HepG2 (cell line): ENCODE measurements around the gene VAMP8. TPM values are rescaled to one million over a fixed set of nuclear protein-coding genes. Genes with fewer than 3 reads are reported as not detected.

ENCODE experiments used
- GZF1 ChIP-seq: sonication (generic); formaldehyde crosslinking; IDR thresholded peaks from 2 replicates; pipeline ENCODE4 v1.5.1; 2020; ENCODE audit warnings: mild to moderate bottlenecking, missing genetic modification reagents
- KLF13 ChIP-seq: sonication (generic); formaldehyde crosslinking; IDR thresholded peaks from 2 replicates; pipeline ENCODE4 v1.4.0; 2020; ENCODE audit warnings: mild to moderate bottlenecking, missing genetic modification reagents
- POGZ ChIP-seq: sonication (generic); formaldehyde crosslinking; IDR thresholded peaks from 2 replicates; pipeline ENCODE4 v1.4.0; 2020; ENCODE audit warnings: mild to moderate bottlenecking, missing genetic modification reagents
- SKI ChIP-seq: fragments of 450-650 bp; IDR thresholded peaks from one replicate; pipeline ENCODE4 v1.6.1; 2018; ENCODE audit warnings: mild to moderate bottlenecking; ENCODE audit not compliant: partially characterized antibody
- SP4 ChIP-seq: sonication (generic); formaldehyde crosslinking; IDR thresholded peaks from 2 replicates; pipeline ENCODE4 v1.8.1; 2023; ENCODE audit warnings: mild to moderate bottlenecking, missing genetic modification reagents
- XRCC5 ChIP-seq: fragments of 200-400 bp; formaldehyde crosslinking; optimal IDR thresholded peaks from 2 replicates; pipeline ENCODE3; 2017; ENCODE audit warnings: mild to moderate bottlenecking, low read length
- ZBTB7B ChIP-seq: sonication (generic); formaldehyde crosslinking; IDR thresholded peaks from 2 replicates; pipeline ENCODE4 v1.4.0; 2020; ENCODE audit warnings: missing genetic modification reagents
- ZFP36L2 ChIP-seq: sonication (generic); formaldehyde crosslinking; IDR thresholded peaks from 2 replicates; pipeline ENCODE4 v1.4.0; 2020; ENCODE audit warnings: missing genetic modification reagents
- ZNF367 ChIP-seq: sonication (generic); formaldehyde crosslinking; IDR thresholded peaks from 2 replicates; pipeline ENCODE4 v1.4.0; 2020; ENCODE audit warnings: missing genetic modification reagents, borderline replicate concordance
- ZNF816 ChIP-seq: sonication (generic); formaldehyde crosslinking; IDR thresholded peaks from 2 replicates; pipeline ENCODE4 v1.8.0; 2022; ENCODE audit warnings: missing genetic modification reagents, mild to moderate bottlenecking, borderline replicate concordance
- polyA plus RNA-seq, 8 experiments: library from polyadenylated mRNA; depleted of rRNA in 3 of 8; stranded (reverse) in 7 of 8; unstranded in 1 of 8; fragments of >200 nt; fragmentation: Illumina TruSeq in 4 of 8; extraction: Trizol in 4 of 8; gene quantifications; 2 replicates each; pipeline versions ENCODE4 v1.2.1 to v1.2.3, GENCODE V29; 2011 to 2016; ENCODE audit warnings: low read depth in 4 of 8, missing spikeins in 1 of 8, mixed read lengths in 1 of 8; ENCODE audit not compliant: insufficient read depth in 1 of 8
- total RNA-seq, 5 experiments: library from RNA; depleted of rRNA; stranded (reverse); fragments of >200 nt; fragmentation: Illumina TruSeq; extraction: Trizol; gene quantifications; 2 replicates each; pipeline ENCODE4 v1.2.3, GENCODE V29; 2016; ENCODE audit warnings: low read depth in 1 of 5
- TF ChIP-seq, protein P1 (sequence below), 2 experiments: IDR thresholded peaks; 2 replicates each; pipeline ENCODE4 v1.6.1; 2011 to 2012; ENCODE audit warnings: low read length in 2 of 2, borderline replicate concordance in 1 of 2, low read depth in 1 of 2, mild to moderate bottlenecking in 1 of 2, moderate library complexity in 1 of 2
- TF ChIP-seq, protein P2 (sequence below): fragments of 450-650 bp; IDR thresholded peaks from 2 replicates; pipeline ENCODE4 v1.6.1; 2017; ENCODE audit warnings: mild to moderate bottlenecking
- TF ChIP-seq, protein P3 (sequence below): sonication (generic); formaldehyde crosslinking; IDR thresholded peaks from 2 replicates; pipeline ENCODE4 v1.8.1; 2023; ENCODE audit warnings: mild to moderate bottlenecking, missing genetic modification reagents
- TF ChIP-seq, protein P4 (sequence below): sonication (generic); formaldehyde crosslinking; IDR thresholded peaks from 2 replicates; pipeline ENCODE4 v1.5.1; 2020; ENCODE audit warnings: missing genetic modification reagents, mild to moderate bottlenecking, borderline replicate concordance

The VAMP8 gene
- total and polyA plus RNA-seq, 2 of the 13 experiments (the other 11 are each of a cell fraction or from before 2014, with no cell fraction given), result 83.3 to 157 TPM

DNA sequence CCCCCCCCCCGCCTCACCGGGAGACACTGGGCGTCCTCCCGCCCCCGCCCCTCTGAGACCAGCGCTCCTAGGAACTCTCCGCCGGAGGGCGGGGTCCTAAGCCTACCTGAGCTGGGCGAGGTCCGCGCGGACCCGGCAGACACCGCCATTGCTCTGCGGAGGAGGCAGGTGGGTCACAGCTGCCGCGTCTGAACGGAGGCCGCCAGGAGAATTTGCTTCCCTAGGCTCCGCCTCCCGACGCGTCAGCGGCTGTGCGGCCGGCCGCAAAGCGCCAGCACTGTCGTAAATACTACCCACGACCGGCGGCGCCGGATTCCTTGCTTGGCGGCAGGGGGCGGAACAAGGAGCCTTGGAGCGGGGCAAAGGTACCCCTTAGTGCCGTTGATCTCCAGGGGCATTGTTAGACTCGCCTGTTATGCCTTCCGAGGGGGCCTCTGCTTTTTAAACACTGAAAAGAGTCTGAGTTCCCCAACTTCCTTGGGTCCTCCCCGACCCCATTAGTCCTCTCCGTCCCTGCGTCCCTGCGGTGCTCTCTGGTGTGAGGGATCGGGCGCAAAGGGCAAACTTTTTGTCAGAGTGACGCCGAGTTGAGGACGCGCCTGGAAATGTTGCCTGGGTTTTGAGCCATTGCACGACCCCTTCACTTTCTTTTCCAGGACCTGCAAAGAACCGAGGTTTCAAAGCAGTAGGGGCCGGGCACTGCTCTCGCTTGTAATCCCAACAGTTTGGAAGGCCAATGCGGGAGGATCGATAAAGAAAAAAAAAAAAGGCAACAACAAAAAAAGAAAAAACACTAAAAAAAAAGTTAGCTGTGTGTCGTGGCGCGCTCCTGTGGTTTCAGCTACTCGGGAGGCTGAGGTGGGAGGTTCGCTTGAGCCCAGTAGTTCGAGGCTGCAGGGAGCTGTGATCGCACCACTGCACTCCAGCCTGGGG is 15.8 kb upstream of the VAMP8 start, which contains the start of gene GGCX (continued):
- TF ChIP-seq, protein P1, sequence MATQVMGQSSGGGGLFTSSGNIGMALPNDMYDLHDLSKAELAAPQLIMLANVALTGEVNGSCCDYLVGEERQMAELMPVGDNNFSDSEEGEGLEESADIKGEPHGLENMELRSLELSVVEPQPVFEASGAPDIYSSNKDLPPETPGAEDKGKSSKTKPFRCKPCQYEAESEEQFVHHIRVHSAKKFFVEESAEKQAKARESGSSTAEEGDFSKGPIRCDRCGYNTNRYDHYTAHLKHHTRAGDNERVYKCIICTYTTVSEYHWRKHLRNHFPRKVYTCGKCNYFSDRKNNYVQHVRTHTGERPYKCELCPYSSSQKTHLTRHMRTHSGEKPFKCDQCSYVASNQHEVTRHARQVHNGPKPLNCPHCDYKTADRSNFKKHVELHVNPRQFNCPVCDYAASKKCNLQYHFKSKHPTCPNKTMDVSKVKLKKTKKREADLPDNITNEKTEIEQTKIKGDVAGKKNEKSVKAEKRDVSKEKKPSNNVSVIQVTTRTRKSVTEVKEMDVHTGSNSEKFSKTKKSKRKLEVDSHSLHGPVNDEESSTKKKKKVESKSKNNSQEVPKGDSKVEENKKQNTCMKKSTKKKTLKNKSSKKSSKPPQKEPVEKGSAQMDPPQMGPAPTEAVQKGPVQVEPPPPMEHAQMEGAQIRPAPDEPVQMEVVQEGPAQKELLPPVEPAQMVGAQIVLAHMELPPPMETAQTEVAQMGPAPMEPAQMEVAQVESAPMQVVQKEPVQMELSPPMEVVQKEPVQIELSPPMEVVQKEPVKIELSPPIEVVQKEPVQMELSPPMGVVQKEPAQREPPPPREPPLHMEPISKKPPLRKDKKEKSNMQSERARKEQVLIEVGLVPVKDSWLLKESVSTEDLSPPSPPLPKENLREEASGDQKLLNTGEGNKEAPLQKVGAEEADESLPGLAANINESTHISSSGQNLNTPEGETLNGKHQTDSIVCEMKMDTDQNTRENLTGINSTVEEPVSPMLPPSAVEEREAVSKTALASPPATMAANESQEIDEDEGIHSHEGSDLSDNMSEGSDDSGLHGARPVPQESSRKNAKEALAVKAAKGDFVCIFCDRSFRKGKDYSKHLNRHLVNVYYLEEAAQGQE (IDR thresholded peaks at IDR 0.05; ENCODE audit: borderline replicate concordance in 1 of 2, low read depth in 1 of 2, low read length in 2 of 2), result peak in 1 of 2 experiments; percentile 64; a peak in 1 of 4 replicates
- TF ChIP-seq SP4 (peak; percentile 87), XRCC5 (peak; percentile 96), KLF13 (CRISPR knock-in tag) (peak; percentile 84; the same call in 1 of the 2 replicates), ZNF816 (CRISPR knock-in tag) (peak; percentile 96), POGZ (peak; percentile 92), ZNF367 (CRISPR knock-in tag) (no peak), ZFP36L2 (CRISPR knock-in tag) (no peak; the same call in 1 of the 2 replicates), SKI (peak; percentile 76), GZF1 (0 out of 2 replicates have a peak, but pooled peaks have one; percentile 59), ZBTB7B (CRISPR knock-in tag) (peak; percentile 67; the same call in 1 of the 2 replicates)
- TF ChIP-seq, protein P2, sequence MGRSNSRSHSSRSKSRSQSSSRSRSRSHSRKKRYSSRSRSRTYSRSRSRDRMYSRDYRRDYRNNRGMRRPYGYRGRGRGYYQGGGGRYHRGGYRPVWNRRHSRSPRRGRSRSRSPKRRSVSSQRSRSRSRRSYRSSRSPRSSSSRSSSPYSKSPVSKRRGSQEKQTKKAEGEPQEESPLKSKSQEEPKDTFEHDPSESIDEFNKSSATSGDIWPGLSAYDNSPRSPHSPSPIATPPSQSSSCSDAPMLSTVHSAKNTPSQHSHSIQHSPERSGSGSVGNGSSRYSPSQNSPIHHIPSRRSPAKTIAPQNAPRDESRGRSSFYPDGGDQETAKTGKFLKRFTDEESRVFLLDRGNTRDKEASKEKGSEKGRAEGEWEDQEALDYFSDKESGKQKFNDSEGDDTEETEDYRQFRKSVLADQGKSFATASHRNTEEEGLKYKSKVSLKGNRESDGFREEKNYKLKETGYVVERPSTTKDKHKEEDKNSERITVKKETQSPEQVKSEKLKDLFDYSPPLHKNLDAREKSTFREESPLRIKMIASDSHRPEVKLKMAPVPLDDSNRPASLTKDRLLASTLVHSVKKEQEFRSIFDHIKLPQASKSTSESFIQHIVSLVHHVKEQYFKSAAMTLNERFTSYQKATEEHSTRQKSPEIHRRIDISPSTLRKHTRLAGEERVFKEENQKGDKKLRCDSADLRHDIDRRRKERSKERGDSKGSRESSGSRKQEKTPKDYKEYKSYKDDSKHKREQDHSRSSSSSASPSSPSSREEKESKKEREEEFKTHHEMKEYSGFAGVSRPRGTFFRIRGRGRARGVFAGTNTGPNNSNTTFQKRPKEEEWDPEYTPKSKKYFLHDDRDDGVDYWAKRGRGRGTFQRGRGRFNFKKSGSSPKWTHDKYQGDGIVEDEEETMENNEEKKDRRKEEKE, result no peak
- TF ChIP-seq, protein P3, sequence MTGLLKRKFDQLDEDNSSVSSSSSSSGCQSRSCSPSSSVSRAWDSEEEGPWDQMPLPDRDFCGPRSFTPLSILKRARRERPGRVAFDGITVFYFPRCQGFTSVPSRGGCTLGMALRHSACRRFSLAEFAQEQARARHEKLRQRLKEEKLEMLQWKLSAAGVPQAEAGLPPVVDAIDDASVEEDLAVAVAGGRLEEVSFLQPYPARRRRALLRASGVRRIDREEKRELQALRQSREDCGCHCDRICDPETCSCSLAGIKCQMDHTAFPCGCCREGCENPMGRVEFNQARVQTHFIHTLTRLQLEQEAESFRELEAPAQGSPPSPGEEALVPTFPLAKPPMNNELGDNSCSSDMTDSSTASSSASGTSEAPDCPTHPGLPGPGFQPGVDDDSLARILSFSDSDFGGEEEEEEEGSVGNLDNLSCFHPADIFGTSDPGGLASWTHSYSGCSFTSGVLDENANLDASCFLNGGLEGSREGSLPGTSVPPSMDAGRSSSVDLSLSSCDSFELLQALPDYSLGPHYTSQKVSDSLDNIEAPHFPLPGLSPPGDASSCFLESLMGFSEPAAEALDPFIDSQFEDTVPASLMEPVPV (CRISPR knock-in tag), result peak; percentile 77
- TF ChIP-seq, protein P4, sequence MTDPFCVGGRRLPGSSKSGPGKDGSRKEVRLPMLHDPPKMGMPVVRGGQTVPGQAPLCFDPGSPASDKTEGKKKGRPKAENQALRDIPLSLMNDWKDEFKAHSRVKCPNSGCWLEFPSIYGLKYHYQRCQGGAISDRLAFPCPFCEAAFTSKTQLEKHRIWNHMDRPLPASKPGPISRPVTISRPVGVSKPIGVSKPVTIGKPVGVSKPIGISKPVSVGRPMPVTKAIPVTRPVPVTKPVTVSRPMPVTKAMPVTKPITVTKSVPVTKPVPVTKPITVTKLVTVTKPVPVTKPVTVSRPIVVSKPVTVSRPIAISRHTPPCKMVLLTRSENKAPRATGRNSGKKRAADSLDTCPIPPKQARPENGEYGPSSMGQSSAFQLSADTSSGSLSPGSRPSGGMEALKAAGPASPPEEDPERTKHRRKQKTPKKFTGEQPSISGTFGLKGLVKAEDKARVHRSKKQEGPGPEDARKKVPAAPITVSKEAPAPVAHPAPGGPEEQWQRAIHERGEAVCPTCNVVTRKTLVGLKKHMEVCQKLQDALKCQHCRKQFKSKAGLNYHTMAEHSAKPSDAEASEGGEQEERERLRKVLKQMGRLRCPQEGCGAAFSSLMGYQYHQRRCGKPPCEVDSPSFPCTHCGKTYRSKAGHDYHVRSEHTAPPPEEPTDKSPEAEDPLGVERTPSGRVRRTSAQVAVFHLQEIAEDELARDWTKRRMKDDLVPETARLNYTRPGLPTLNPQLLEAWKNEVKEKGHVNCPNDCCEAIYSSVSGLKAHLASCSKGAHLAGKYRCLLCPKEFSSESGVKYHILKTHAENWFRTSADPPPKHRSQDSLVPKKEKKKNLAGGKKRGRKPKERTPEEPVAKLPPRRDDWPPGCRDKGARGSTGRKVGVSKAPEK (CRISPR knock-in tag), result no peak
